ENCODE data around the gene VTI1A.

DNA sequence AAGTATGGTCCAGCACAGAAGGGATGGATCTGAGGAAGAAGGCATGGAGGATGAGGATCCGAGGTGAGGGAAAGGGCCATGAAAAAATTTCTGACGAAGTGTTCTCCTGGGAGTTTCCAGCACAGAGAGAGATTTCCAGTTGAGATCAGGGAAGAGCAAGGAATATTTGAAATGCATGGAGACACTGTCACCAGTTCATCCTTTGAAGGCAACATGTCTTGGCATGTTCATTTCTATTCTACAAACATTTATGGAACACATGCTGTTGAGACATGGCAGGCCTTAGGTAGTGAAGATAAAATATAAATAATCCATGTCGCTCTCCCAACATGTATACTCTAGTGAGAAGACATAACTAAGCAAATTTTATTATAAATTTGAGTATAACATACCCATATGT lies 269.1 kb downstream of the VTI1A start:
- no peak for TF ChIP-seq POLR2A (IDR thresholded peaks at IDR 0.05; ENCODE audit: low read depth, low read length)
- no peak for TF ChIP-seq POLR2AphosphoS5 (IDR thresholded peaks at IDR 0.05; ENCODE audit: low read depth, low read length)

Data from GM12892 (cell line).